Esophagus muscularis mucosa (tissue), 3 donors: ENCODE results near the gene RERE.

Experiments
- CTCF ChIP-seq, 3 experiments: fragments of 200-600 bp in 2 of 3; fragments of 450-650 bp in 1 of 3; sonication (generic) in 2 of 3; IDR thresholded peaks; one replicate each; pipeline ENCODE4 v1.5.1; 2017 to 2019; ENCODE audit warnings: antibody characterized with exemption in 3 of 3, mild to moderate bottlenecking in 2 of 3, moderate library complexity in 1 of 3
- POLR2A ChIP-seq: fragments of 450-650 bp; IDR thresholded peaks from one replicate; pipeline ENCODE4 v1.6.1; 2017; ENCODE audit warnings: antibody characterized with exemption, moderate library complexity, mild to moderate bottlenecking, low read depth
- POLR2AphosphoS5 ChIP-seq, 2 donors: sonication (generic); formaldehyde crosslinking; IDR thresholded peaks; one replicate each; pipeline ENCODE4 v1.6.1; 2017; ENCODE audit warnings: antibody characterized with exemption in 2 of 2

GRCh38 chr1:8392522-8392921 lies 424.9 kb downstream of the RERE start:
- no peak for TF ChIP-seq POLR2A
- no peak for TF ChIP-seq POLR2AphosphoS5 (IDR thresholded peaks at IDR 0.05)
- no peak for TF ChIP-seq CTCF (IDR thresholded peaks at IDR 0.05)
